Fibroblast of lung (primary cell): ENCODE data around the gene FXN. TPM values are rescaled to one million over a fixed set of nuclear protein-coding genes. Genes with fewer than 3 reads are reported as not detected.

Experiments used
- DNase-seq, 2 donors: peaks; one replicate each; pipeline versions ENCODE4 v3.0.0 to v3.0.0-alpha.2; 2010; ENCODE audit warnings: low read depth in 2 of 2
- H2AFZ ChIP-seq: 2 replicates; pipeline ENCODE4 v1.5.1; 2012; ENCODE audit warnings: low read length, control low read depth, inconsistent platforms
- H3K27ac ChIP-seq: 2 replicates; pipeline ENCODE4 v1.5.1; 2011; ENCODE audit warnings: low read length, control low read depth; ENCODE audit not compliant: insufficient read depth
- H3K27me3 ChIP-seq: 2 replicates; pipeline ENCODE4 v1.5.1; 2011; ENCODE audit warnings: mild to moderate bottlenecking, low read length; ENCODE audit not compliant: control insufficient read depth, insufficient read depth
- H3K36me3 ChIP-seq: 2 replicates; pipeline ENCODE4 v1.5.1; 2011; ENCODE audit warnings: low read length; ENCODE audit not compliant: control insufficient read depth, insufficient read depth
- H3K4me1 ChIP-seq: 2 replicates; pipeline ENCODE4 v1.5.1; 2011; ENCODE audit warnings: low read length; ENCODE audit not compliant: control insufficient read depth, insufficient read depth; ENCODE audit errors: extremely low read depth
- H3K4me2 ChIP-seq: 2 replicates; pipeline ENCODE4 v1.5.1; 2011; ENCODE audit warnings: low read length, control low read depth; ENCODE audit not compliant: insufficient read depth; ENCODE audit errors: extremely low read depth
- H3K4me3 ChIP-seq, 4 experiments: fragments of 200-600 bp in 1 of 4; sonication (generic) in 1 of 4; replicated peaks in 1 of 4; 2 replicates each; pipeline ENCODE4 v1.5.1; 2011 to 2016; ENCODE audit warnings: low read length in 4 of 4, low read depth in 3 of 4, mild to moderate bottlenecking in 3 of 4, control low read depth in 2 of 4, inconsistent platforms in 1 of 4, mixed read lengths in 1 of 4; ENCODE audit not compliant: insufficient read depth in 1 of 4; ENCODE audit errors: control extremely low read depth in 1 of 4
- H3K79me2 ChIP-seq: 2 replicates; pipeline ENCODE4 v1.5.1; 2012; ENCODE audit warnings: mild to moderate bottlenecking, low read length, inconsistent platforms; ENCODE audit not compliant: control insufficient read depth, insufficient read depth
- H3K9ac ChIP-seq: 2 replicates; pipeline ENCODE4 v1.5.1; 2011; ENCODE audit warnings: mild to moderate bottlenecking, low read length, control low read depth; ENCODE audit not compliant: insufficient read depth
- H3K9me3 ChIP-seq: 2 replicates; pipeline ENCODE4 v1.5.1; 2012; ENCODE audit warnings: low read depth, low read length; ENCODE audit not compliant: control insufficient read depth, insufficient read depth
- H4K20me1 ChIP-seq: 2 replicates; pipeline ENCODE4 v1.5.1; 2011; ENCODE audit warnings: low read length; ENCODE audit not compliant: control insufficient read depth, insufficient read depth; ENCODE audit errors: extremely low read depth
- EZH2 ChIP-seq: IDR thresholded peaks from 2 replicates; pipeline ENCODE4 v1.5.1; 2012; ENCODE audit warnings: low read length, control low read depth, mild to moderate bottlenecking; ENCODE audit errors: missing control alignments
- polyA plus RNA-seq, 2 donors: library from polyadenylated mRNA; depleted of rRNA in 1 of 2; stranded (reverse) in 1 of 2; unstranded in 1 of 2; fragments of >200 nt; gene quantifications; 2 replicates each; pipeline ENCODE4 v1.2.1, GENCODE V29; 2011 to 2012; ENCODE audit warnings: missing spikeins in 1 of 2
- total RNA-seq: library from RNA; depleted of rRNA; stranded (reverse); fragments of >200 nt; gene quantifications from 2 replicates; pipeline ENCODE4 v1.2.1, GENCODE V29; 2014
- TF ChIP-seq, protein P1 (sequence below), 2 donors: IDR thresholded peaks in 1 of 2; conservative IDR thresholded peaks in 1 of 2; 1 replicate in 1 of 2; 2 replicates in 1 of 2; pipeline ENCODE4 v1.5.1; 2011 to 2012; ENCODE audit warnings: low read length in 2 of 2, control low read depth in 1 of 2, inconsistent platforms in 1 of 2, low read depth in 1 of 2, mild to moderate bottlenecking in 1 of 2

FXN gene
- total and polyA plus RNA-seq, 2 donors (not counting 1 experiment from before 2014, with no cell fraction given): 0.99 to 21.6 TPM

DNA sequence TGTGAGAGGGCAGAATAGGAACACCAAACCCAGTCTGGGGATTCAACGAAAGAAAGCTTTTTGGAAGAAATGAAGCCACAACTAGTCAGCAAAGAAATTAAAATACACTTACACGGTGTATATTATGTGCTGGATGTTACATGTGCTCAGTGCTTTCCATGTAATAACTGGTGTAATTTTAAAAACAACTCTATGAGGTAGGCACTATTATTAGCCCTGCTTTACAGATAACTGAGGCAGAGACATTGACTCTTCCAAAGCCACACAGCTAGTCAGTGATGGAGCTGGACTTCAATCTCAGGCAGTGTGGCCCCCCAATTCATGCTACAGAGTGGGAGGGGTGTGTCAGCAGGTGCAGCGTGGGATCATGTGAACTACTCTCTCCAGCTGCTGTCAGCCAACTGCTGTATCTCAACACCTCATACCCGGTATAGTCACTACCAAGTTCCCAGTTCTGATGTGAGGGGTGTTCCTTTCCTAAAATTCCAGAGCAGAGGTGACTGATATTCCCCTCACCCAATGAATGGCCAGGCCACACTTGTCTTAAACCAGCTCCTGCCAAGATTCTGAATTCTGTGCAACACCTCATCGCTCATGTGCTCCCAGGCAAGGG, 104.7 kb downstream of the FXN start:
- no peak overlapping the region for H2AFZ ChIP-seq
- no peaks in the 10 kb centered on the region for H3K27me3 ChIP-seq
- no peaks in the 10 kb centered on the region for H3K9me3 ChIP-seq
- H3K79me2 ChIP-seq: no peaks in the 10 kb centered on the region
- H3K4me3 ChIP-seq: no peak overlapping the region
- DNase-seq: no peak
- H4K20me1 ChIP-seq: no peaks in the 10 kb centered on the region
- no peak overlapping the region for H3K27ac ChIP-seq
- H3K36me3 ChIP-seq: no peaks in the 10 kb centered on the region
- no peak for TF ChIP-seq EZH2
- TF ChIP-seq, protein P1, sequence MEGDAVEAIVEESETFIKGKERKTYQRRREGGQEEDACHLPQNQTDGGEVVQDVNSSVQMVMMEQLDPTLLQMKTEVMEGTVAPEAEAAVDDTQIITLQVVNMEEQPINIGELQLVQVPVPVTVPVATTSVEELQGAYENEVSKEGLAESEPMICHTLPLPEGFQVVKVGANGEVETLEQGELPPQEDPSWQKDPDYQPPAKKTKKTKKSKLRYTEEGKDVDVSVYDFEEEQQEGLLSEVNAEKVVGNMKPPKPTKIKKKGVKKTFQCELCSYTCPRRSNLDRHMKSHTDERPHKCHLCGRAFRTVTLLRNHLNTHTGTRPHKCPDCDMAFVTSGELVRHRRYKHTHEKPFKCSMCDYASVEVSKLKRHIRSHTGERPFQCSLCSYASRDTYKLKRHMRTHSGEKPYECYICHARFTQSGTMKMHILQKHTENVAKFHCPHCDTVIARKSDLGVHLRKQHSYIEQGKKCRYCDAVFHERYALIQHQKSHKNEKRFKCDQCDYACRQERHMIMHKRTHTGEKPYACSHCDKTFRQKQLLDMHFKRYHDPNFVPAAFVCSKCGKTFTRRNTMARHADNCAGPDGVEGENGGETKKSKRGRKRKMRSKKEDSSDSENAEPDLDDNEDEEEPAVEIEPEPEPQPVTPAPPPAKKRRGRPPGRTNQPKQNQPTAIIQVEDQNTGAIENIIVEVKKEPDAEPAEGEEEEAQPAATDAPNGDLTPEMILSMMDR (conservative IDR thresholded peaks at IDR 0.05 in 1 of 2, IDR thresholded peaks at IDR 0.05 in 1 of 2; ENCODE audit: low read depth in 1 of 2, low read length in 2 of 2): no peak
- no peaks in the 10 kb centered on the region for H3K4me1 ChIP-seq
- no peak overlapping the region for H3K9ac ChIP-seq
- H3K4me2 ChIP-seq: no peak overlapping the region

DNA sequence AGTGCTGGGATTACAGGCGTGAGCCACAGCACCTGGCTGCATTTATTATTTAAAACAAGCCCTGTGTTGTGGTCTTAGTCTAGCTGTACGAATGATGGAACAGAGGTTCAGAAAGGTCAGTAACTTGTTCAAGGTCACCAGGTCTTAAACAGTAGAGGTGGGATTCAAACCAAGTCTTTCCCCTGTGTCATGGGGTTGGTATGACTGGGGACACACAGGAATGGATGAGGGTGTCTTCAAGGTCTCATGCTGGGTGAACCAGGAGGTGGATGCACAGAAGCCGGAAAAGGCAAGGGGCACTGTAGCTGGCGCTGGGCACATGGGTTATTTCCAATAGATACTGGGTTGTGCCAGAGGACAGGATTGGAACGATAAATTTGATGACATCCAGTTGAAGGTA, 106.3 kb downstream of the FXN start:
- Histone ChIP-seq H3K4me1 (no peaks in the 10 kb centered on the region), H3K27me3 (no peaks in the 10 kb centered on the region), H3K36me3 (no peaks in the 10 kb centered on the region), H2AFZ (no peak overlapping the region), H3K4me2 (no peak overlapping the region), H3K9me3 (no peaks in the 10 kb centered on the region), H4K20me1 (no peaks in the 10 kb centered on the region), H3K9ac (no peak overlapping the region), H3K4me3 (no peak overlapping the region), H3K79me2 (no peaks in the 10 kb centered on the region), H3K27ac (no peak overlapping the region)
- TF ChIP-seq, protein P1 (conservative IDR thresholded peaks at IDR 0.05 in 1 of 2, IDR thresholded peaks at IDR 0.05 in 1 of 2; ENCODE audit: low read depth in 1 of 2, low read length in 2 of 2): no peak
- TF ChIP-seq EZH2: no peak
- DNase-seq: no peak

DNA sequence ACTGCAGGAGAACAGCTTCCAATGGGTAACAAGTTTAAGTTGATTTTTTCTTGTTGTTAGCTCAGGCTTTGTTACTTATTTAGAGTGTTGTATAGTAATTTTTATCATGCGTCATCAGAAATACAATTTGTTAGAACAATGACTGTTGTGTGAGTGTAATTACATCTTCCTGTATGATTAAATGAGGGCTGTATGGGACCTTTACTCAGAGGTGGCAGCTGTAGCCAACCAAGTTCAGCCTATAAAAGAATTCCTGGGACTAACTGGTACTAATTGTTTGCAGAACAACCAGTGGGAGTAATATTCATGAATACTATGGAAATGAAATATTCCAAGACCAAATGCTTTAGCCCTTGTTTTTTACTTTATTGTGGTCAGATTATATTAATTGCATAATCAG, 107.7 kb downstream of the FXN start:
- no peak overlapping the region for H3K4me3 ChIP-seq
- no peak for DNase-seq
- H4K20me1 ChIP-seq: no peaks in the 10 kb centered on the region
- no peak overlapping the region for H3K4me2 ChIP-seq
- H3K9me3 ChIP-seq: no peaks in the 10 kb centered on the region
- no peak overlapping the region for H3K9ac ChIP-seq
- no peaks in the 10 kb centered on the region for H3K36me3 ChIP-seq
- H2AFZ ChIP-seq: no peak overlapping the region
- H3K79me2 ChIP-seq: no peaks in the 10 kb centered on the region
- H3K27me3 ChIP-seq: no peaks in the 10 kb centered on the region
- no peak overlapping the region for H3K27ac ChIP-seq
- no peak for TF ChIP-seq EZH2
- TF ChIP-seq, protein P1 (conservative IDR thresholded peaks at IDR 0.05 in 1 of 2, IDR thresholded peaks at IDR 0.05 in 1 of 2; ENCODE audit: low read depth in 1 of 2, low read length in 2 of 2): no peak
- H3K4me1 ChIP-seq: no peaks in the 10 kb centered on the region
